OCI-LY3 (cell line): ENCODE measurements around the gene PROSER3.

Experiments
- CTCF ChIP-seq: fragments of 200-600, 300-600 bp; sonication (generic); IDR thresholded peaks from 2 replicates; pipeline ENCODE4 v1.5.1; 2014; ENCODE audit warnings: antibody characterized with exemption, low read length, low read depth
- EZH2phosphoT487 ChIP-seq: fragments of 200-600 bp; shearing (Covaris generic); IDR thresholded peaks from 2 replicates; pipeline ENCODE4 v1.6.1; 2018; ENCODE audit warnings: antibody characterized with exemption, mixed run types, low read depth

- TF ChIP-seq EZH2phosphoT487 (no peak), CTCF (no peak)
These were observed 26.6 kb upstream of the PROSER3 start for GRCh38 chr19:35731353-35731752.
